ENCODE data around the gene ST7. TPM values are rescaled to one million over a fixed set of nuclear protein-coding genes. Genes with fewer than 3 reads are reported as not detected.

ST7 gene
- total and polyA plus RNA-seq, 2 donors from 2014 or later: 21.5 to 29.8 TPM

- H3K27me3 ChIP-seq (ENCODE audit: control insufficient read depth, insufficient read depth, low read length): no peaks in the 10 kb centered on the region
- no peak for DNase-seq
- no peak overlapping the region for H3K4me3 ChIP-seq (ENCODE audit: low read length in 3 of 3)
- peaks cover 0 to 14% (median 0%) of the 10 kb centered on the region in 3 donors for H3K4me1 ChIP-seq (ENCODE audit: control insufficient read depth in 2 of 3, insufficient read depth in 2 of 3, low read depth in 1 of 3, low read length in 3 of 3)
- H3K9ac ChIP-seq (ENCODE audit: low read length in 3 of 3): no peak overlapping the region
- no peaks in the 10 kb centered on the region for H3K9me3 ChIP-seq (ENCODE audit: control insufficient read depth in 2 of 3, insufficient read depth in 1 of 3, low read length in 3 of 3)
- intact Hi-C loops (cut with DNase I): no loop called here
- no peaks in the 10 kb centered on the region for H3K36me3 ChIP-seq (ENCODE audit: control insufficient read depth in 2 of 3, insufficient read depth in 3 of 3, low read length in 3 of 3)
- no peak for TF ChIP-seq CTCF (IDR thresholded peaks at IDR 0.05; ENCODE audit: borderline replicate concordance, extremely low read depth, insufficient read depth)
- no peak overlapping the region for H3K27ac ChIP-seq (ENCODE audit: low read depth in 2 of 2, low read length in 2 of 2)
- no peak for FAIRE-seq
Measured at GRCh38 chr7:116950889-116951351, 2.4 kb upstream of the ST7 start.

DNA sequence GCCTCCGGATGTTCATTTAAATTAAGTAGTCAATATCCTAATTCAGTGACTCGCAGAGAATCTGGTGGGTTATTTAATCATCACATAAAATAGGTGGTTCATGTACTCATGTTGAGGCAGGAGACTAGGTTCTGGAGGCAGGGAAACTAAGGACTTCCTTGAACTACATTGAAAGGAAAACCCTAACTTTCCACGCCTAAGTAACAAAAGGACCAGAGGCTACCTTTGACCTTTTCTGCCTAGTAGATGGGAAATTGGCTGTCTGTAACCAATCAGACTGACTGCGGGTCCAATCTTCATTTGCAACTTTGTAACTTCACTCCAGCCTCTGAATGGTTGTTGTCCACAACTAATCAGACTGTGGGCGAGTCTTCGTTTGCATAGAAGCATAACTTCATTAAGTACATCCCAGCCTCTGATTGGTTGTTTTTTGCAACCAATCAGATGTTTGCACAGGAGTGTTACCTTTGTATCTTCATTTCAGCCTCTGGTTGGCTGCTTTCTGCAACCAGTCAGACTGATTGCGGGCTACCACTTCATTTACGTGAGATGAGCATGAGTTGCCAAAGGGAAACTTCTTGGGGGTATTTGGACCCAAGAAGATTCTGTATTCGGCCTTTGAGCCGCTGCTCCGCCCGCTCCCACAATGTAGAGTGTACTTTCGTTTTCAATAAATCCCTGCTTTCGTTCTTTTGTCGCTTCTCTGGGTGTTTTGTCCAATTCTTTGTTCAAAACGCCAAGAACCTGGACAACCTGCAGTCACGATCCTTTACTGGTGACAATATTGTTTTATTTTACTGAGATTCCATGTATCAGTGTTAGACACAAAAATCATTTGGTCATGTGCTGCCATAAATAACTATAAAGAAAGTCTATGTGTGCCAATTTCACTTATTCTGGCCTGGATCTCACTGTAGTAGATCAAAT lies 1.7 kb upstream of the ST7 start:
- no peak for DNase-seq
- Histone ChIP-seq H3K27me3 (ENCODE audit: control insufficient read depth, insufficient read depth, low read length) (no peaks in the 10 kb centered on the region), H3K27ac (ENCODE audit: low read depth in 2 of 2, low read length in 2 of 2) (no peak overlapping the region), H3K4me1 (ENCODE audit: control insufficient read depth in 2 of 3, insufficient read depth in 2 of 3, low read depth in 1 of 3, low read length in 3 of 3) (peaks cover 0 to 18% (median 4%) of the 10 kb centered on the region in 3 donors), H3K9me3 (ENCODE audit: control insufficient read depth in 2 of 3, insufficient read depth in 1 of 3, low read length in 3 of 3) (no peaks in the 10 kb centered on the region), H3K36me3 (ENCODE audit: control insufficient read depth in 2 of 3, insufficient read depth in 3 of 3, low read length in 3 of 3) (no peaks in the 10 kb centered on the region), H3K4me3 (ENCODE audit: low read length in 3 of 3) (no peak overlapping the region), H3K9ac (ENCODE audit: low read length in 3 of 3) (no peak overlapping the region)
- FAIRE-seq: no peak
- TF ChIP-seq CTCF (IDR thresholded peaks at IDR 0.05; ENCODE audit: borderline replicate concordance, extremely low read depth, insufficient read depth): no peak
- intact Hi-C loops (cut with DNase I): no loop called here

DNA sequence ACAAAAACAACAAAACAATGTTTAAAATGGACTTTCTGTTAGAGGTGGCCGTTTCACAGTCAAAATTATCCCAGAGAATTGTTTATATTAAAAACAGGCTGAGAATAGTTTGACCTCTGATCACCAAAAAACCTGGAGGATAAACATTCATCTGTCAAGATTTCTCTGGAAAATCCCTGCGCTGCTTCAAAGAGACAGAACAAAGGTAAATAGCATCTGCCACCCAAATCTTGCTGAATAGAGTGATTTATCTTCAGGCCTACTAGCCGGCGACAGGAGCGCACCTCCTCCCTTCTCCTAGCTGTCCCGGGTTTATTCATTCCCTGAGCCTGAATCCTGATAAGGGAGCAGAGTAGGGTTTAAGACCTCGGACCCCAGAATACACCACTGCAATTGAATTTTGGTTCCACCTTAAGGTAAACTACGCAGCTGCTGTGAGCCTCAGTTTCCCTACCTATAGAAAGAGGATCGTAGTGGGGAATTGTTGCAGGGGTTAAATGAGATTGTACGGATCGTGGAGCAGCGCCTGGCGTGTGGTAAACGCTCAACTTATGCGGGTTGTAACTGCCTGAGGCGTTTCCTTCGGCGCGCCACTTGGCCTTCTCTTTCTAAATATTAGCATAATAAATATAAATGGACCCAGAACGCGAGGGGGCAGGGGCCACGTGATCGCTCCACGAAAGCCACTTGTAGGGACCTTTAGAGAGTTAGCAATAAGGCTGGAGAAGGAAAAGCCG lies 498 bp upstream of the ST7 start:
- Histone ChIP-seq H3K4me1 (ENCODE audit: control insufficient read depth in 2 of 3, insufficient read depth in 2 of 3, low read depth in 1 of 3, low read length in 3 of 3) (peaks cover 0 to 18% (median 4%) of the 10 kb centered on the region in 3 donors), H3K27me3 (ENCODE audit: control insufficient read depth, insufficient read depth, low read length) (no peaks in the 10 kb centered on the region), H3K9ac (ENCODE audit: low read length in 3 of 3) (peak overlapping the region; percentile 32 to 87 (median 63)), H3K4me3 (ENCODE audit: low read length in 3 of 3) (peak overlapping the region; percentile 69 to 95 (median 92)), H3K27ac (ENCODE audit: low read depth in 2 of 2, low read length in 2 of 2) (peak overlapping the region; percentile 95 to 98), H3K36me3 (ENCODE audit: control insufficient read depth in 2 of 3, insufficient read depth in 3 of 3, low read length in 3 of 3) (no peaks in the 10 kb centered on the region), H3K9me3 (ENCODE audit: control insufficient read depth in 2 of 3, insufficient read depth in 1 of 3, low read length in 3 of 3) (no peaks in the 10 kb centered on the region)
- no peak for FAIRE-seq
- TF ChIP-seq CTCF (IDR thresholded peaks at IDR 0.05; ENCODE audit: borderline replicate concordance, extremely low read depth, insufficient read depth): no peak
- DNase-seq: peak in 4 of 5 donors; percentile 59 to 75 (median 70)
- intact Hi-C loops (cut with DNase I): no loop called here

Data from kidney (tissue), 14 donors.